GM21576 (cell line): Measurements from ENCODE around the gene EPHA4.
"Not testable (repeated sequence)": the region's sequence is repeated elsewhere in the genome, so short reads cannot be mapped to it uniquely, and the experiment has no call there.

ENCODE experiments used
- ATAC-seq: cut with Tn5 transposase; IDR thresholded peaks from one replicate; pipeline ENCODE4 v1.9.1; 2021; ENCODE audit warnings: mild to moderate bottlenecking, moderate library complexity; ENCODE audit not compliant: unreplicated experiment

EPHA4 gene

DNA sequence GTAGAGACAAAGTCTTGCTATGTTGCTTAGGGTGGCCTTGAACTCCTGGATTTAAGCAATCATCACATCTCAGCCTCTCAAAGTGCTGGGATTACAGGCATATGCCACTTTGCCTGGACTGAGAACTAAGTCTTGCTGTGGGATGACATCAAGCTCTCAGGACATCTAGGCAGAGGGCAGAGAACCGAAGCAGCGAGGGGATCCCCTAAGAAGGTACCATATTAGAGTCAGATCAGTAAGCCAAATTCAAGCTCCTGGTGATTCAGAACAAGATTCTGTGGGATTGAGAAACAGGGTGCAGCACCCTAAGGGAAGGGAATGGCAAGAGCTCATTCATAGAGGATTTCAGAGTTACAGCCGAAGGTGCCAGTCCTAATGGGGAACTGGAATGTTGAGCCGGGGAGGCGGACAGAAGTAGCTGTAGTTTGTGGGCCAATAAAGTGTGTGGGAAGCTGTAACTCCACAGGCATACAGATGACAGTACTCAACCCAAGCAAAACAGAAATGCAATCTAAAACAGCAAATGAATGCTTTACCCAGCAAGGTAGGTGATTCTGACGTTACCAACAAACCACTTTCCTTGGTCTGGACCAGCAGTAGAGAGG lies 30.9 kb downstream of the EPHA4 start:
- ATAC-seq = no peak

DNA sequence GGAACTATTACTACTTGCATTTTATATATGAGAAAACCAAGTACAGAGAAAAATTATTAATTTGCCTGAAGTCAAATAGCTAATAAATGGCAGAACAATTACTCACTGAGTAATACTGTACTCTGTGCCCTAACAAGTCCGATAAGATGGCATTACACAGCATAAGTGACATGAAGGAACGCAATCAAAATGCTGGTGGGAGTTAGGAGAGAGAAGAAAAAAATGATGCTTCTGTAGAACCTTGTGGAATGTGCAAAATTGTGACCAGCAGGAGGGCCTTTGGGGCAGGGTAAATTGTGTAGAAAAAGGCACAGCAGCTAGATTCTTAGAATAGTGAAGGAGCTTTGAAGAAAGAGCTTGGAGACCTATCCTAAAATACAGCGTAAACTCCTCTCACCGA lies 32.9 kb downstream of the EPHA4 start:
- no peak for ATAC-seq

DNA sequence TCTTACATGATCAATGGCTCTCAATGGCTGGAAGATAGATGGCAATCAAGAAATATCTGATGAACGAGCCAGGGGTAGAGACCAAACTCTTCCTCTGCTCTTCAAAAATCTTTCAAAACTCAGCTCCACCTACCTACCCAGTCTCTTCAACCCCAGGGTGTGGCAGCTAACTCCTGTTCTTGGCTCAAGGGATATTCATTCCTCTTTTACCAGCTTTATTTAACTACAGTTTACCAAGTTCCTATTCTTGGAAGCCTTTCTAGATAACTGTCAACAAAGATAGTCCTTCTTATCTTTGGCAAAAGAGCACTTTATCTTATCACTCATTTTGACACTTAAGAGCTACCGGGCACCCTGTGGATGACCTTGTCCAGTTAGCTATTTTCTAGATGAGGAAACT lies 36.3 kb downstream of the EPHA4 start:
- ATAC-seq = no peak

DNA sequence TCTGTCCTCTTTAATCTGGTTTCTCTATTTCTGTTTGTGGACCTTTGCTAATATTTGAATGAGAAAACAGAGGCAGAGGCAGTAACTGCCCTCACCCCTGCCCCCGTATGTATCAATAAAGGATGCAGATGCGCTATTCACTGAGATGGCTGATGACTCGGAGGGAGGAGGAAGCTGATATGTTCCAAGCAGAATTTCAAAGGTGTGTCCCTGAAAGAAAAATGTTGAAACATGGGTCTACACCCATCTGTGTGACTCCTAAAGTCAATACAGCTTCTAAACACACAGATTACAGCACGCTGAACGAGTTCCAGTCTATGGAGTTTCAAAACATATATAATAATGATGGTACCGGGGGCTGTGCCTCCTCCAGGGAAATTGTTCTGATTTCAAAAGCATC lies 38.8 kb downstream of the EPHA4 start:
- ATAC-seq = no peak

DNA sequence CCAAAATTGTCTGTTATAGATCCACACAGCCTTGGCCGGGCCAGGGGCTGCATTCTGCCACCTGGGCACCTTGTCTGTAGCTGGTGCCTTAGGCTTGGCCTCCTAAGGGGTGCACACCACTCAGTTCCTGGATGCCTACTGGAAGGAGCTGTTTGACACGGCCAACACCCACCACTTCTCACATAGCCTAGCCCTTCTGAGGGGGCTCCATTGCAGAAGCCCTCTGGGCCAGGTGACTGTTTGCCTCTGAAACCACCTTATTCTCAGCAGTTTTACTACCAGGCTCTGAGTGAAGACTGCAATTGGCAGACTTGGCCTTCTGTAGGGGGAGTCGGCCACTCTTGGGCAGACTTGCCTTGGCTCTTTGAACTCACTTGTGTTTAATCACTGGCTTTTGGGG lies 39.5 kb downstream of the EPHA4 start:
- ATAC-seq = no peak

DNA sequence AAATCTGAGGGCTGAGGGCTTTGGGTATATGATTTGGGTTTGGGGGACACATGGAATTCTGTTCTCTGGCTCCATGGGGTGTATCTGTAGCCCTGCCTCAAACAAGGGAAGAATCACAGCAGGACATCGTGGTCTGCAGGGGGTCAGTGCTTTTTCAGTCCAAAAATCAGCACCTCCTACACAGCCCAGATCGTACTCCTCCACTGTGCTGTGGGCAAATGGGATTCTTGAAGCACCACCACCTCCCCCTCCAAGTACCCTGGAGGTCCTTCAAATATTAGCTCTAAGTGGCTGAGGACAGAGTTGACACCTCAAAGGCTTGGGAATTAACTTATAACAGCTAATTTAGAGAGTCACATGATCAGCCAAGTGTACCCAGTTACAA lies 41.5 kb downstream of the EPHA4 start:
- no peak for ATAC-seq

DNA sequence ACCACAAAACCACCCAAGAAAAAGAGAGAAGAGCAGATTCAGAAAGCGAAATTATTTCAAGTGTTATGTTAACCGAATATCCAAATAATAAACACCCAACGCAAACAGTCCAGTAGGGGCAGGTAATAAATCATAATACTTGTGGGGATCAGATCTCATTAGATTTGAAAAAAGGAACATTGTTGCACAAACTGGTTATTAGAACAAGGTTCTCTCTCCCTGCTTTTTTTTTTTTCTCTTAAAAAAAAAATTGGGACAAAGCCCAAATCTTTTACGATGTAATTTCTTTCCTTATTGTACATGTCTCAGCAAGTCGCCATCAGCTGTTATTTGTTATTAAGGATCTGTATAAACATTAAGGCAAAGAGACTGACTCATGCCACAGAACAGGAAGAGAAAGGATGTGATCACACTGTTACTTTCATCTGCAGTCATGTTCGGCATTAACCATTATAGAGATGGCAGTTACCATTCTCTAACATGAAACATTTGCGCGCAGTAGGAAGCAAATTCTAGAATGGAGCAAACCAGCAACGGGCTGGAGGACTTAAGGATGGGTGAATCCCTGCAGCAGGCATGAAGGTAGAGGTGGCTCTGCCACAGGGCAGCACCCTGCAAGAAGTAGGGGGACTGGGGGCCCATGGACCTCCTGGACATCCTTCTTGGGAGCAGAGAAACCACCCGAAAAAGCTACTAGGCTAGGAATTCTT lies 42.0 kb downstream of the EPHA4 start:
- no peak for ATAC-seq

DNA sequence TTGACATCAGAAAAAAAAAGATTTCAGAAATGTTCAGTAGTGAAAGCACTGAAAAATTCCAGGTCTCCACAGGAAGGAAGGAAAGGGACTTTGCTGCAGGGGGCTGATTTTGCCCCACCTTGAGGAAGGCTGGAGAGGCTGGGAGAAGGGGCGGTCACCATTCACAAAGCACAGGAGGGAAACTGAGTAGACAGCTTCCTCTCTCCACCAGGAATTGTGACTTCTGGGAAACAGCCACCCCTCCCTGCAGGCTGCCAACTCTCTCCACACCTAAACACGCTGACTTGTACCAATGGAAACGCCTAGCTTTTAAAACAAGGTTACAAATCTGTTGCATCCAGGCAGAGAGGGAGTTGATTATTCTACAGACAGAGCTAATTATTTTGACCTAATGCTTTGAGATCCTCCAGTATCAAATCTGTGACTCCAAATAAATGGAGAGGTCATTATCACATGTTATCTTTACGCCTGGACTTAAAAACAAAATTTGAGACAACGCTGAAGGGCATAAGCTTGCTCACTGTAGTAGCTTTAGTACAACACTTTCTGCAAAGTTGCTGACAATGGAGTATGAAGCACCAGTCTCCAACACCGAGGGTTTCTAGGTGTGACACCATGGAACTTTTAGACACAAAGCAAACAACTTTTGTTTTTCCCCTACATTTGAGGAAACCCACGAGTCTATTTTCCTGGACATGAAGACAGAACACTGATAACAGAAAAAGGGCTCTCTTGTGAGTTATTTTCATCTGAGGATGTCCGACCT lies 42.7 kb downstream of the EPHA4 start:
- no peak for ATAC-seq

DNA sequence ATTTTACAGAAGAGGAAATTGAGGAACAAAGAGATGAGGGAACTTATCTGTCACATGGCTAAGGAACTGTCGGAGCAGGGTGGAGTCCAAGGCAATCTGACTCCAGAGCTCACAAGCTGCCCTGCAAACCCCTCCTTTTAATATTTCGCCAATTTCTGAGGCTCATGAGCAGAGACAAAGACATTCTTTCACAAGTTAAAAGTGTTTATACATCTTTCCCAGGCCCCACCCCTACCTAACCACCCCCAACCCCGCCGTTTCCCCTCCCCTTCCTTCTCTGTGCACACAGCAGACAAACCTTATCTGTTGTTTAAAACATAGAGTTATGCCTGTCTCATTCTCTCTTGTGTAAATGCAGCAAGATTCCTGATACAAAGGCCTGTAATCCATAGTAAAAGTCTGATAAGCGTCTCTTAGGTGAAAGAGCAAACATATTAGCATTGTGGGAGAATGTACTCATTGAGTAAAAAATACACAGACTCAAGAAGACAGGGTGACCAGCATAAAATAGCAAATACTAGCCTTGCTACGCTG lies 44.3 kb downstream of the EPHA4 start:
- ATAC-seq = no peak

DNA sequence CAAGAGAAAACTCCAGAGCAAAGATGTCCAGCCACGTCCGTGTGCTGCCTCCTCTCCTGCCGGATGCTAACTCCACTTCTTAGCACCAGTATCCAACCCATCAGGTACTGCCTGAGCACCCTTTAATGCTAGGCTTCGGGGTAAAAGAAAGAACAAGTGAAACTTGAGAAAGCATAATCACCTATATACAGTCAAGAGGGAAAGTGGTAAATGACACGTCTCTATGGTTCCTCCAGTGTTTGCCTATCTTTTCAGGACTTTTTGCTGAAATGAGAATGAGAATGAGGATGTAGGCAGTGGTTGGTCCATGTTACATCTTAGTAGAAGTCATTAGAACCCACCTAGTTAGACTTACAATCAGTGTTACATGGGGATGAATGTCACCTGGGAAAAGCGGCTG lies 47.9 kb downstream of the EPHA4 start:
- ATAC-seq = no peak

DNA sequence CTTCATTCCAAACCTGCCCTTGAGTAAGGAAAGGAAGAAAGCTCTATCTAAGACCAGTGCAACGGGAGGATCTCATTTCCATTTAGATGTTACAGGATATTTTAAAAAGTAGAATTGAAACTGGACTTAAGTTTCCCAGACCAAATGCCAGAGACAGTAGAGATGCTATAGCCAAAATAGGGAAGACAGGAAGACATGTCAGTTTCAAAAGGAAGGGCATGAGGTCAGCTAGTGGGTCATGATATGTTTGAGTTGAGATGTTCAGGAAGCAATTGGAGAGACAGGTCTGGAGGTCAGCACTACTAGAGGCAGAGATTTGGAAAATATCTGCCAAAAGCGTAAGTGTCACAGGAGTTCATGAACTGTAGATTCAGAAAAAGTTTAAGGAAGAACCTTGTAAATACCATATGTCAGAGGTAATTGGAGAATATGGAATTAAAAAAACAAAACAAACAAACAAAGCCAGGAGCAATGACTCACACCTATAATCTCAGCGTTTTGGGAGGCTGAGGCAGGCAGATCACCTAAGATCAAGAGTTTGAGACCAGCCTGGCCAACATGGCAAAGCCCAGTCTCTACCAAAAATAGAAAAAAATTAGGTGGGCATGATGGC lies 50.8 kb downstream of the EPHA4 start:
- ATAC-seq = no peak

DNA sequence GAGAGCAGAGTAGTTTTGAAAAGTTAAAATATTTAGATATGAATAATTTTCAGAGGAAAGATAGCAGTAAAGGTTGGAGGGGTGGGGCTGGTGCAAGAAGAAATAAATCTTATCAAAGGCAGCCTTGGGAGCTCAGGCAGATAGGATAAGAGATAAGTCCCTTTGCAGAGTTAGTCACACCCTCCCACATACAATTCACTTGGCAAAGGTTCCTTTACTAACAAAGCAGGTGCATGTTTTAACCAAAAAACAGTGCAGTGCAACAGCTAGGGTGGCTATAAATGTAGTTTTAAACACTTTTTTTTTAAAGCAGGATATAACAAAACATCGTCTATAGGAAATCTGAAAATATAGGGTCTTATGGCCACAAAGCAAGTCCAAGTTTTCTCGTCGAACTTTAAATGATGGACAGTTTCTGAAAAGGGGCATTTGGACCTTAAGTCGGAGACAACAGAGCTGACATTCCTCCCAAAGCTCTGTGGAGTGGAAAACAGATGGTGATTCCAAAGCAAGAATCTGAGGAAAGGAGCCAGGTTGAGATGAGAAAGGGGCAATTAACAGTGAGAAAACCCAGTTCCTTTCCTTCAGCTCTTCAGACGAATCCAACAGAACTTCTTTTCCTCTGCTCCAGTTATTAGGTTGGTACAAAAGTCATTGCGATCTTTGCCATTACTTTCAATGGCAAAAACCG lies 53.0 kb downstream of the EPHA4 start:
- ATAC-seq = no peak

DNA sequence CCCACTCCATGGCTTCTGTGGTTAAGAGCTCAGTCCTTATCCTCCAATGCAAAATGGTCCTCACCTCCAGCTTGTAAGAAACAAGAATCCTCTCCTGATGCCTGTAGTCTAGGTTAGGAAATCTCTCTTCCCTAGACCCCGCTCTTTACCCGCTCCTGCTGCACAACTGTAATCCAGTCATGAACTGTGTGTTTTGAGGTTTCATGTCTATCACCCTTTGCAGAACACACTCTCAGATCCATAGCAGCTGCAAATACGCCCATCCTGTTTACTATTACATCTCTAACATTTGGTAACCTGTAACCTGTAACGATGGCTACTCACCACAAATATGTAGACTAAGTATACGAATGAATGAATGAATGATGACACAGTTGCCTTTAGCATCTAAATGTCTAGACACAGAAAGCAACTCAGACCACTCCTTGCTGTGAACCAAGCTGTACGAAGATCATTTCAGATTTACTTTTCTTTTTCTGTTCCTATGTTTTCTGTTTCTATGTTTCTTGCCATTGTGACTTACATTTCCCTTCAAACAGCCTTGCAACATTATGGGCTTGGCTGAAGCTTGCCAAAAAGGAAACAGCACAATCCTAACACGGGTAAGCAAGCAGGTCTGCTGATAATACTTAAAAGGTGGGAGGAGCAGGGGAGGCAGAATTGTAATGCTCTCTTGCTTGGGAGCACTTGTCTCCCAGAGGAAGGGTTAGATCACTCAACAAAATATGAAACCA lies 53.7 kb downstream of the EPHA4 start:
- peak; percentile 59 for ATAC-seq

DNA sequence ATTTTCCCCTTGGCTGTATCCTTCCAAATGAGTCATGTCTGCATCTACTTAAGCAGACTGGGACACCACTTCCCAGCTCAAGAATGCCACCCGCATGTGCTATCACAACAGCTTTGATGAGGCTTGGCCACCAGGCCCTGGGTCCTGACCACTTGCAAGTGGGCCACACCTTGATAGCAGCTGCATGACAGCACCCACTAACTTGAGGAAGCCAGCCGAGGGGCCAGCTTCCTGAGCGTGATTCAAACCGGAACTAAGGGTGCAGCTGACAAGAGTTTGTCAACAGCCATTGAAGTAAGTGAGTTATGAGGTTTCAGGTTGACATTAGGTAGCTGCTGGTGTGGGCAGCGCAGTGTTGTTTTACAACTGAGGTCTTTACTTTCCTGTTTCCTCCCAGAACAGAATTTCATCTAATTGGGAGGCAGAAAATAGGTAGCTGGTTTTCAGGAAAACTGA lies 54.4 kb downstream of the EPHA4 start:
- peak; percentile 88 for ATAC-seq

DNA sequence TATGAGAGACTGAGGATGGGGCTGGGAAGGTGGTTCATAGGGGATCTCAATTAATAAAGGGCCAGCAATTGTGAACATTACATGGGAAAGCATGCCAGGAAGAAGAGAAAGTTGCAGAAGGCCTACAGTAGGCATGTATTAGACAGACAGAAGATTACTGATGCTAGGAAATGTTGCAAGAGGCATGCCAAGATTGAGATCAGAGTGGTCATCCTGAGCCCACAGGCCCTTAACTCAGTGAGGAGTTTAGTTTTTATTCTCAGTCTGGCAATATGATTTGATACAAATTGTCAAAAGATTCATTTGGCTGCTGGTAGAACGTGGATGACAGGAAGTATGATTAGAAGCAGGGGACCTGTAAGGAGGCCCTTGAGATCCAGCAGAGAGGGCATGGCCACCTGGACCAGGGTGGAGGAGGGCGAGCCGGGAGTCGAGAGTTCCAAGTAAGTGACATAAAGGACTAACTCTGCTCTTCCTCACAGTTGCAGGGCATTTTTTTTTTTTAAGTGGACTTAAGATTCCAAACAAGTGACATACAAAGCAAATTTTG lies 54.9 kb downstream of the EPHA4 start:
- ATAC-seq = no peak

DNA sequence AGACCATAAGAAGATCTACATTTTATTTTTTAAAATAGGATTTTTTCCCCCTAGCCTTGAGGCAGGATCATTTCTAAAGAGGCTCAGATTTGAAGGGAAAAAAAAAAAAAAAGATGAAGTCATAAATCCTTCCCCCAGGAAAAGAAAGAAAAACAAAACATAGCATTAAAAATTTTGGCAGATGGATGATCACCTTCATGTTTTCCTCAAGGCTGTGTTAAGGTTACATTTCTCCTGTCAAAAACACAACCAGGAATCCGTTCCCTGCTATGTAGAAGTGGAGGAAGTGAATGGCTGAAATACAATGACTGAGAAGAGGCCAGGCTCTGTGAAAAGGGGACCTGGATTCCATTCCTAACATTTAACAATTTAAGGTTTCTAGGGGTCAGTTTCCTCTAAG lies 56.2 kb downstream of the EPHA4 start:
- no peak for ATAC-seq

DNA sequence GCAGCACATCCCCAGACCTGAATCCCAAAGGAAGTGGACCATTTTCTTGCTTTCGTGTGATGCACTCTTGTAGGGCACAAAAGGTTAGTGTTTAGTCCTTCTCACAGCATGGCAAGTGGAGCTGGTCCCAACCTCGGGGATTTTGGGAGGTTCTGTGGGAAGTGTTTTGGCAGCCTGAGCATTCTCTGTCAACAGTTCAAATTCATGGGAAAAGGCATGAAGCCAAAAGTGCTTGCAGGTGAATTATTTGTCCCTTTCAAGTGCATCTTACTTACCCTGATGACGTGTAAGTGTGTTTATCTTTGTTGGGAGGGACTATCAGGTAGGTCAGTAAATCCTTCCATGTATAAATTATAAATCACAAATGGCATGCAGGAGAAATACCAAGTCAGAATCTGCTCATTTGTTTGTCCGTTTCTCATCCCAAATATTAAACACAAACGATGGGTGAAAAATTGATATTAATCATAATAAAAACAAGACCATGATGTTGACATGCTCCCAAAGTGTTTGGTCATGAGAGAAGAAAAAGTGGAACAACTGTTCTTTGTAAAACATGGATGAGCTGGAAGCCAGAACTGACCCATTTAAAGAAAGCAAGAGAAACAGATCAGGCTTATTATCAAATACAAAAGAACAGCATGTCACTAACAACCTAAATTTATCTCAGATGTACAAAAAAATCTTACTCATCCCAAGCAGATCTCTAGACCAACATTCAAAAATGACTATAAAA lies 57.6 kb downstream of the EPHA4 start:
- ATAC-seq = no peak

DNA sequence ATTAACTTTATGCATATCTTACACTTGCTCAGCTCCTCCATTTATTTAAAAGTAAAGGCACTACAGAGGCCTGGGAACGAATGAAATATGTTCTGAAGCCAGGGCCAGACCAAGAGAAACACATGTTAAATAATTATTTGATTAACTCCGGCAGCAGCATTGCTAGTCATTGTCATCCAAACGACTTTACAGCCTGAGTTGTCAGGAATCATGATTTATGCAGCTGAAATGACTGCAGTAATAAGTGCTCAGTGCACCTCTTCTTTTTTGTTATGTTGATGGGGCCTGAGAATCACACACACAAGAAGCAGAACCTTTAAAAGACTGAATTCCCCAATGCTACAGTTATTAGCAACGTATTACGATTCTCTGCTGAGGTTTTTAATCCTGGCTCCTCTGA lies 58.9 kb downstream of the EPHA4 start:
- no peak for ATAC-seq

DNA sequence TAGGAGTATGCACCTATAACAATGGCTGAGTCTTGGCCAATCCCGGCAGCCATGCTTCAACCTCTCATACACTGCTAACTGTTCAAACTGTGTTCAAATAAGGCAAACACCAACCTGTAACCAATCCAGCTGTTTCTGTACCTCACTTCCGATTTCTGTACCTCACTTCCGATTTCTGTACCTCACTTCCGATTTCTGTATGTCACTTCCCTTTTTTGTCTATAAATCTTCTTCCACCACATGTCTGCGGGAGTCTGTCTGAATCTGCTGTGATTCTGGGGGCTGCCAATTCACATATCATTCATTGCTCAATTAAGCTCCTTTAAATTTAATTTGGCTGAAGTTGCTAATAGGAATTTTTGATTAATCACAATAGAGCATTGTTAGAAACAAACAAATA lies 60.8 kb downstream of the EPHA4 start:
- ATAC-seq = not testable (repeated sequence)
